Natural killer cell (primary cell): ENCODE data around the gene NCOA3. TPM values are rescaled to one million over a fixed set of nuclear protein-coding genes. Genes with fewer than 3 reads are reported as not detected.

ENCODE experiments used
- ATAC-seq, 3 donors: fragments of 150-1000 bp in 2 of 3; fragments of 200-7000 bp in 1 of 3; cut with Tn5 transposase; 1 replicate in 1 of 3; 2 replicates in 2 of 3; pipeline ENCODE4 v1.10.0; 2021; ENCODE audit warnings: mild to moderate bottlenecking in 2 of 3, moderate library complexity in 2 of 3
- DNase-seq, 2 donors: peaks; one replicate each; pipeline versions ENCODE4 v3.0.0 to v3.0.0-alpha.2; 2013 to 2021; ENCODE audit warnings: mixed read lengths in 1 of 2
- H3K27ac ChIP-seq: one replicate; pipeline ENCODE4 v1.5.1; 2013; ENCODE audit warnings: mild to moderate bottlenecking, low read length
- H3K27me3 ChIP-seq: one replicate; pipeline ENCODE4 v1.6.1; 2013; ENCODE audit warnings: low read length; ENCODE audit not compliant: control insufficient read depth, insufficient read depth
- H3K36me3 ChIP-seq: one replicate; pipeline ENCODE4 v1.6.1; 2013; ENCODE audit warnings: low read length; ENCODE audit not compliant: control insufficient read depth, insufficient read depth
- H3K4me1 ChIP-seq: one replicate; pipeline ENCODE4 v1.6.1; 2013; ENCODE audit warnings: low read length; ENCODE audit not compliant: control insufficient read depth, insufficient read depth
- H3K4me3 ChIP-seq: one replicate; pipeline ENCODE4 v1.5.1; 2013; ENCODE audit warnings: low read length
- H3K9me3 ChIP-seq: one replicate; pipeline ENCODE4 v1.6.1; 2013; ENCODE audit warnings: low read length; ENCODE audit not compliant: control insufficient read depth, insufficient read depth
- H3K27ac Mint-ChIP-seq, 2 donors: one replicate each; pipeline ENCODE4 v1.8.0; 2022; ENCODE audit warnings: mild to moderate bottlenecking in 2 of 2, mixed read lengths in 2 of 2, moderate library complexity in 1 of 2
- H3K27me3 Mint-ChIP-seq, 2 donors: one replicate each; pipeline ENCODE4 v1.8.0; 2022; ENCODE audit warnings: low read depth in 2 of 2, mixed read lengths in 2 of 2
- H3K36me3 Mint-ChIP-seq: one replicate; pipeline ENCODE4 v1.8.0; 2022; ENCODE audit warnings: mixed read lengths
- H3K4me1 Mint-ChIP-seq, 2 donors: one replicate each; pipeline ENCODE4 v1.8.0; 2022; ENCODE audit warnings: mixed read lengths in 2 of 2
- H3K4me3 Mint-ChIP-seq: one replicate; pipeline ENCODE4 v1.8.0; 2022; ENCODE audit warnings: mild to moderate bottlenecking, moderate library complexity, mixed read lengths
- H3K9me3 Mint-ChIP-seq, 2 donors: one replicate each; pipeline ENCODE4 v1.8.0; 2022; ENCODE audit warnings: mixed read lengths in 2 of 2
- CTCF ChIP-seq: fragments of 200-600 bp; IDR thresholded peaks from one replicate; pipeline ENCODE4 v1.8.0; 2022; ENCODE audit warnings: antibody characterized with exemption
- WGBS: methylation state at CpG from one replicate; pipeline ENCODE4 v1.1.7; 2013; ENCODE audit warnings: missing lambda C conversion rate; ENCODE audit not compliant: insufficient coverage; 5-methylcytosine and 5-hydroxymethylcytosine counted together
- intact Hi-C: fragments of 100-400 bp; cut with micrococcal nuclease; formaldehyde crosslinking; loops from one replicate; pipeline ENCODE4 v1.14.2; 2022
- total RNA-seq, 4 donors: library from RNA; stranded (reverse); fragments of 120-200 nt in 1 of 4; gene quantifications; one replicate each; pipeline versions ENCODE4 v1.2.3 to v1.2.4, GENCODE V29; 2013 to 2022

NCOA3 gene
- total RNA-seq, 3 donors from 2014 or later (not counting 1 experiment from before 2014, with no cell fraction given), result 44.3 to 63.3 (median 57.8) TPM

DNA sequence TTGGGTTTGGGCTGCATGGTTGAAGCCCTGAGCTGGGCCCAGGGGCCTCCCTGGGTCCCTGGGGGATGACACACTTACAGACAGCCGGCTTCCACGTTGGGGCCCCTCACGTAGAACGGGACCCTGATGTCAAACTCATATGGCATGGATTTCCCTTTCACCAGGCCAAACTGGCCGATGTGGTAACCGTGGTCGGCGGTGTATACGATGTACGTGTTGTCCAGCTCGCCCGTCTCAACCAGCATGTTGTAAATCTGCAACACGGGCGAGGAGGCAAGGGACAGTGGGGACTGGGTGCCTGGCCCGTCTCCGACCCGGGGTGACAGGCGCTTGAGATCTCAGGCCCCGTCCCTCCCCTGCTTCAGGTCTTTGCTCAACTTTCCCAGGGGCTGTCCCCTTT lies 181.2 kb downstream of the NCOA3 start:
- TF ChIP-seq CTCF, result no peak
- peaks cover 6 to 7% of the 10 kb centered on the region in 2 donors for H3K4me1 Mint-ChIP-seq
- DNase-seq (no peak), ATAC-seq (no peak)
- Histone ChIP-seq H3K4me3 (no peak overlapping the region), H3K4me1 (no peaks in the 10 kb centered on the region), H3K27me3 (no peaks in the 10 kb centered on the region), H3K9me3 (no peaks in the 10 kb centered on the region), H3K36me3 (no peaks in the 10 kb centered on the region), H3K27ac (no peak overlapping the region)
- intact Hi-C loops, result no loop called here
- H3K27ac Mint-ChIP-seq, result no peak overlapping the region
- H3K27me3 Mint-ChIP-seq, result peaks cover 0 to 8% of the 10 kb centered on the region in 2 donors
- no peaks in the 10 kb centered on the region for H3K36me3 Mint-ChIP-seq
- 90% methylated on average over 19 of the region's 19 CpGs for WGBS
- no peak overlapping the region for H3K4me3 Mint-ChIP-seq
- no peaks in the 10 kb centered on the region for H3K9me3 Mint-ChIP-seq

- no peak overlapping the region for H3K4me3 ChIP-seq
- Mint-ChIP-seq H3K9me3 (no peaks in the 10 kb centered on the region), H3K36me3 (no peaks in the 10 kb centered on the region), H3K4me3 (no peak overlapping the region), H3K27ac (no peak overlapping the region), H3K4me1 (peaks cover under 1% of the 10 kb centered on the region in 2 donors), H3K27me3 (peaks cover 0 to 6% of the 10 kb centered on the region in 2 donors)
- DNase-seq (no peak), ATAC-seq (no peak)
- H3K27ac ChIP-seq, result no peak overlapping the region
- H3K4me1 ChIP-seq, result no peaks in the 10 kb centered on the region
- no peaks in the 10 kb centered on the region for H3K9me3 ChIP-seq
- no peaks in the 10 kb centered on the region for H3K27me3 ChIP-seq
- WGBS, result 85% methylated on average over 26 of the region's 26 CpGs
- intact Hi-C loops, result no loop called here
- TF ChIP-seq CTCF, result no peak
- H3K36me3 ChIP-seq, result no peaks in the 10 kb centered on the region
Observed at GRCh38 chr20:47684306-47685080, 182.8 kb downstream of the NCOA3 start.

GRCh38 chr20:47686545-47686944 lies 184.9 kb downstream of the NCOA3 start:
- DNase-seq, result no peak
- no peak overlapping the region for H3K27ac Mint-ChIP-seq
- intact Hi-C loops, result no loop called here
- TF ChIP-seq CTCF, result no peak
- Histone ChIP-seq H3K36me3 (no peaks in the 10 kb centered on the region), H3K27ac (no peak overlapping the region), H3K4me3 (no peak overlapping the region), H3K4me1 (no peaks in the 10 kb centered on the region), H3K9me3 (peaks cover 7% of the 10 kb centered on the region), H3K27me3 (no peaks in the 10 kb centered on the region)
- H3K9me3 Mint-ChIP-seq, result no peaks in the 10 kb centered on the region
- H3K36me3 Mint-ChIP-seq, result no peaks in the 10 kb centered on the region
- no peak overlapping the region for H3K4me3 Mint-ChIP-seq
- H3K27me3 Mint-ChIP-seq, result peaks cover 10 to 17% of the 10 kb centered on the region in 2 donors
- H3K4me1 Mint-ChIP-seq, result no peaks in the 10 kb centered on the region
- WGBS, result 94% methylated on average over 14 of the region's 14 CpGs
- no peak for ATAC-seq
